ENCODE results near the gene BRD7.

GRCh38 chr16:50326264-50326663 lies 42.5 kb downstream of the BRD7 start:
- TF ChIP-seq ESRRA (IDR thresholded peaks at IDR 0.05; ENCODE audit: borderline replicate concordance, low read length) (no peak), CHD4 (IDR thresholded peaks at IDR 0.05; ENCODE audit: borderline replicate concordance) (no peak)

All from A549 (cell line).